Loucy (cell line): ENCODE measurements around the gene OR1M1.

Source experiments
- CTCF ChIP-seq: fragments of 200-600 bp; sonication (generic); conservative IDR thresholded peaks from 2 replicates; pipeline ENCODE4 v1.5.1; 2014; ENCODE audit warnings: mild to moderate bottlenecking, antibody characterized with exemption, low read length
- EZH2phosphoT487 ChIP-seq: fragments of 200-600 bp; IDR thresholded peaks from 2 replicates; pipeline ENCODE4 v1.6.1; 2018; ENCODE audit warnings: antibody characterized with exemption, mild to moderate bottlenecking, moderate library complexity, borderline replicate concordance

GRCh38 chr19:9139609-9140158 lies 52.8 kb downstream of the OR1M1 start:
- no peak for TF ChIP-seq CTCF
- no peak for TF ChIP-seq EZH2phosphoT487
